HCT116 (cell line): ENCODE results near the gene TWNK.

ENCODE experiments used
- ATF3 ChIP-seq: IDR thresholded peaks from 2 replicates; pipeline ENCODE4 v1.6.1; 2012
- CEBPB ChIP-seq: IDR thresholded peaks from 2 replicates; pipeline ENCODE4 v1.6.1; 2012; ENCODE audit warnings: low read depth
- CTCF ChIP-seq, 3 experiments: fragments of 200-600 bp in 1 of 3; sonication (generic) in 1 of 3; IDR thresholded peaks in 2 of 3; conservative IDR thresholded peaks in 1 of 3; 2 replicates each; pipeline ENCODE4 v1.5.1; 2012 to 2017; ENCODE audit warnings: low read depth in 2 of 3, low read length in 2 of 3, antibody characterized with exemption in 1 of 3, borderline replicate concordance in 1 of 3, control low read depth in 1 of 3, mild to moderate bottlenecking in 1 of 3, mixed read lengths in 1 of 3, mixed run types in 1 of 3, moderate library complexity in 1 of 3; ENCODE audit not compliant: insufficient read depth in 1 of 3
- EZH2 ChIP-seq: fragments of 200-600 bp; sonication (generic); IDR thresholded peaks from 2 replicates; pipeline ENCODE4 v1.6.1; 2017; ENCODE audit warnings: antibody characterized with exemption, mixed run types
- POLR2A ChIP-seq: IDR thresholded peaks from 2 replicates; pipeline ENCODE4 v1.7.0; 2011; ENCODE audit warnings: borderline replicate concordance; ENCODE audit not compliant: insufficient read depth, insufficient read length; ENCODE audit errors: extremely low read depth
- POLR2AphosphoS5 ChIP-seq: IDR thresholded peaks from 2 replicates; pipeline ENCODE4 v1.6.1; 2011; ENCODE audit warnings: mild to moderate bottlenecking, low read depth, low read length, moderate library complexity
- RAD21 ChIP-seq: IDR thresholded peaks from 2 replicates; pipeline ENCODE4 v1.6.1; 2012; ENCODE audit warnings: low read depth, mild to moderate bottlenecking
- REST ChIP-seq: IDR thresholded peaks from 2 replicates; pipeline ENCODE4 v1.6.1; 2012; ENCODE audit warnings: low read depth
- SIN3A ChIP-seq: IDR thresholded peaks from 2 replicates; pipeline ENCODE4 v1.6.1; 2012; ENCODE audit warnings: low read depth
- YY1 ChIP-seq: IDR thresholded peaks from 2 replicates; pipeline ENCODE4 v1.6.1; 2011; ENCODE audit warnings: low read length, low read depth, moderate library complexity, mild to moderate bottlenecking; ENCODE audit not compliant: insufficient replicate concordance; ENCODE audit errors: extremely low read depth
- ZNF274 ChIP-seq: fragments of 200-500 bp; sonication (Bioruptor generic); IDR thresholded peaks from 2 replicates; pipeline ENCODE4 v1.6.1; 2014; ENCODE audit warnings: mild to moderate bottlenecking, low read depth, low read length, inconsistent platforms

- TF ChIP-seq POLR2AphosphoS5 (no peak), CEBPB (no peak), SIN3A (no peak), POLR2A (no peak), YY1 (no peak), EZH2 (no peak), ZNF274 (no peak), CTCF (IDR thresholded peaks at IDR 0.05 in 2 of 3, conservative IDR thresholded peaks at IDR 0.05 in 1 of 3; ENCODE audit: borderline replicate concordance in 1 of 3, insufficient read depth in 1 of 3, low read depth in 2 of 3, low read length in 2 of 3) (no peak), REST (no peak), RAD21 (no peak), ATF3 (no peak)
Measured at GRCh38 chr10:100939763-100940344, 47.5 kb upstream of the TWNK start.
